H9 (cell line): ENCODE measurements around the gene TBC1D9. TPM values are rescaled to one million over a fixed set of nuclear protein-coding genes. Genes with fewer than 3 reads are reported as not detected.

Experiments used
- DNase-seq: peaks from one replicate; pipeline ENCODE4 v3.0.0-alpha.2; 2017
- H2AFZ ChIP-seq: one replicate; pipeline ENCODE4 v1.6.1; 2013; ENCODE audit warnings: mild to moderate bottlenecking, low read length, control low read depth, moderate library complexity
- H2AK5ac ChIP-seq: 2 replicates; pipeline ENCODE4 v1.6.1; 2013; ENCODE audit warnings: low read length, control low read depth, mixed read lengths; ENCODE audit not compliant: insufficient read length
- H2BK120ac ChIP-seq: one replicate; pipeline ENCODE4 v1.6.1; 2013; ENCODE audit warnings: low read depth, mild to moderate bottlenecking, low read length, control low read depth, inconsistent platforms; ENCODE audit not compliant: poor library complexity, severe bottlenecking
- H2BK12ac ChIP-seq: 2 replicates; pipeline ENCODE4 v1.6.1; 2013; ENCODE audit warnings: low read length, control low read depth, mixed read lengths, low read depth; ENCODE audit not compliant: insufficient read length
- H2BK15ac ChIP-seq: 2 replicates; pipeline ENCODE4 v1.6.1; 2013; ENCODE audit warnings: low read depth, low read length, control low read depth
- H2BK20ac ChIP-seq: one replicate; pipeline ENCODE4 v1.6.1; 2013; ENCODE audit warnings: low read depth, mild to moderate bottlenecking, low read length, control low read depth, inconsistent platforms; ENCODE audit not compliant: poor library complexity, severe bottlenecking
- H2BK5ac ChIP-seq: 2 replicates; pipeline ENCODE4 v1.6.1; 2013; ENCODE audit warnings: low read length, control low read depth, mixed read lengths; ENCODE audit not compliant: insufficient read length
- H3K14ac ChIP-seq: 2 replicates; pipeline ENCODE4 v1.6.1; 2013; ENCODE audit warnings: low read length, control low read depth; ENCODE audit not compliant: insufficient read depth
- H3K18ac ChIP-seq: 2 replicates; pipeline ENCODE4 v1.6.1; 2013; ENCODE audit warnings: low read depth, mild to moderate bottlenecking, mixed read lengths, low read length, control low read depth; ENCODE audit not compliant: insufficient read length
- H3K23ac ChIP-seq: 2 replicates; pipeline ENCODE4 v1.6.1; 2013; ENCODE audit warnings: low read length, control low read depth, mixed read lengths, low read depth; ENCODE audit not compliant: insufficient read length
- H3K23me2 ChIP-seq: 2 replicates; pipeline ENCODE4 v1.6.1; 2013; ENCODE audit warnings: low read depth, mild to moderate bottlenecking, mixed read lengths, low read length, control low read depth; ENCODE audit not compliant: insufficient read length, poor library complexity, severe bottlenecking
- H3K27ac ChIP-seq: 2 replicates; pipeline ENCODE4 v1.5.1; 2013; ENCODE audit warnings: low read length, control low read depth, mixed read lengths, low read depth; ENCODE audit not compliant: insufficient read length
- H3K27me3 ChIP-seq: 2 replicates; pipeline ENCODE4 v1.6.1; 2013; ENCODE audit warnings: low read length, control low read depth, inconsistent platforms; ENCODE audit not compliant: insufficient read depth
- H3K4ac ChIP-seq: 2 replicates; pipeline ENCODE4 v1.6.1; 2013; ENCODE audit warnings: low read depth, mild to moderate bottlenecking, control low read depth, inconsistent platforms, low read length, moderate library complexity
- H3K4me1 ChIP-seq: 2 replicates; pipeline ENCODE4 v1.6.1; 2013; ENCODE audit warnings: low read length, control low read depth, inconsistent platforms; ENCODE audit not compliant: insufficient read depth
- H3K4me2 ChIP-seq: 2 replicates; pipeline ENCODE4 v1.6.1; 2013; ENCODE audit warnings: low read length, control low read depth, mixed read lengths; ENCODE audit not compliant: insufficient read length, insufficient read depth
- H3K56ac ChIP-seq: 2 replicates; pipeline ENCODE4 v1.6.1; 2013; ENCODE audit warnings: low read depth, mild to moderate bottlenecking, mixed read lengths, low read length, control low read depth; ENCODE audit not compliant: insufficient read length
- H3K79me1 ChIP-seq: 2 replicates; pipeline ENCODE4 v1.6.1; 2013; ENCODE audit warnings: low read depth, mild to moderate bottlenecking, moderate library complexity, low read length, control low read depth, inconsistent platforms; ENCODE audit not compliant: insufficient read depth, poor library complexity, severe bottlenecking
- H3K79me2 ChIP-seq: 2 replicates; pipeline ENCODE4 v1.6.1; 2013; ENCODE audit warnings: low read length, control low read depth, inconsistent platforms; ENCODE audit not compliant: insufficient read depth
- H3K9ac ChIP-seq: 2 replicates; pipeline ENCODE4 v1.6.1; 2013; ENCODE audit warnings: low read length, control low read depth, mixed read lengths; ENCODE audit not compliant: insufficient read length; ENCODE audit errors: extremely low read depth
- H3K9me3 ChIP-seq: one replicate; pipeline ENCODE4 v1.6.1; 2013; ENCODE audit warnings: low read depth, low read length, inconsistent platforms; ENCODE audit not compliant: control insufficient read depth
- H3T11ph ChIP-seq: one replicate; pipeline ENCODE4 v1.6.1; 2013; ENCODE audit warnings: mild to moderate bottlenecking, low read length, control low read depth, inconsistent platforms
- H4K20me1 ChIP-seq: one replicate; pipeline ENCODE4 v1.6.1; 2013; ENCODE audit not compliant: control insufficient read depth, insufficient read length, insufficient read depth
- H4K5ac ChIP-seq: 2 replicates; pipeline ENCODE4 v1.6.1; 2013; ENCODE audit warnings: low read depth, mild to moderate bottlenecking, mixed read lengths, low read length, control low read depth; ENCODE audit not compliant: insufficient read length
- H4K8ac ChIP-seq: replicated peaks from 2 replicates; pipeline ENCODE4 v1.6.1; 2013; ENCODE audit warnings: low read length, control low read depth, mixed read lengths, low read depth; ENCODE audit not compliant: insufficient read length
- H4K91ac ChIP-seq: 2 replicates; pipeline ENCODE4 v1.6.1; 2013; ENCODE audit warnings: low read depth, mild to moderate bottlenecking, moderate library complexity, mixed read lengths, low read length, control low read depth; ENCODE audit not compliant: insufficient read length
- H3K27ac Mint-ChIP-seq, 3 experiments: 2 replicates in 2 of 3; 3 replicates in 1 of 3; pipeline ENCODE4 v1.8.0; 2020 to 2021; ENCODE audit warnings: mixed read lengths in 3 of 3, mild to moderate bottlenecking in 1 of 3, moderate library complexity in 1 of 3
- H3K27me3 Mint-ChIP-seq: 2 replicates; pipeline ENCODE4 v1.8.0; 2021; ENCODE audit warnings: low read depth, mild to moderate bottlenecking, moderate library complexity, mixed read lengths
- H3K36me3 Mint-ChIP-seq, 3 experiments: 2 replicates in 2 of 3; 3 replicates in 1 of 3; pipeline ENCODE4 v1.8.0; 2020 to 2021; ENCODE audit warnings: low read depth in 3 of 3, mixed read lengths in 3 of 3; ENCODE audit not compliant: insufficient read depth in 1 of 3
- H3K4me1 Mint-ChIP-seq, 2 experiments: 2 replicates each; pipeline ENCODE4 v1.8.0; 2020; ENCODE audit warnings: mixed read lengths in 2 of 2
- H3K4me3 Mint-ChIP-seq, 2 experiments: 2 replicates in 1 of 2; 3 replicates in 1 of 2; pipeline ENCODE4 v1.8.0; 2020 to 2021; ENCODE audit warnings: mild to moderate bottlenecking in 2 of 2, mixed read lengths in 2 of 2, moderate library complexity in 1 of 2
- H3K9me3 Mint-ChIP-seq, 2 experiments: 2 replicates in 1 of 2; 3 replicates in 1 of 2; pipeline ENCODE4 v1.8.0; 2020; ENCODE audit warnings: mild to moderate bottlenecking in 2 of 2, mixed read lengths in 2 of 2, moderate library complexity in 1 of 2
- CTCF ChIP-seq: fragments of 200-600 bp; sonication (generic); conservative IDR thresholded peaks from 3 replicates; pipeline ENCODE4 v1.8.0; 2021; ENCODE audit warnings: antibody characterized with exemption, mild to moderate bottlenecking
- WGBS: extraction: QIAGEN DNeasy Blood & Tissue Kit; methylation state at CpG from one replicate; pipeline ENCODE4 v1.1.7; 2013; ENCODE audit warnings: missing lambda C conversion rate, low lambda C conversion rate, mixed read lengths; ENCODE audit not compliant: insufficient read length; ENCODE audit errors: extremely low coverage; 5-methylcytosine and 5-hydroxymethylcytosine counted together
- total RNA-seq: library from RNA; stranded (reverse); gene quantifications from 2 replicates; pipeline ENCODE4 v1.2.1, GENCODE V29; 2021

Gene TBC1D9
- total RNA-seq, 1 experiment from 2014 or later = 0.63 TPM

- Histone ChIP-seq H3K23me2 (no peaks in the 10 kb centered on the region), H3K27me3 (no peaks in the 10 kb centered on the region), H3T11ph (no peak overlapping the region), H2BK20ac (no peak overlapping the region), H3K9me3 (no peaks in the 10 kb centered on the region), H3K4me2 (no peak overlapping the region), H3K79me2 (no peaks in the 10 kb centered on the region), H4K5ac (no peak overlapping the region), H3K4me1 (no peaks in the 10 kb centered on the region), H4K91ac (no peak overlapping the region), H2AFZ (no peak overlapping the region), H2BK15ac (no peak overlapping the region), H3K27ac (no peak overlapping the region), H4K8ac (no peak overlapping the region), H3K4ac (no peak overlapping the region), H2BK12ac (no peak overlapping the region), H3K18ac (no peak overlapping the region), H3K9ac (no peak overlapping the region), H2BK120ac (no peak overlapping the region), H3K79me1 (no peaks in the 10 kb centered on the region), H2AK5ac (no peak overlapping the region), H3K56ac (no peak overlapping the region), H2BK5ac (no peak overlapping the region), H3K14ac (no peak overlapping the region), H3K23ac (no peak overlapping the region), H4K20me1 (no peaks in the 10 kb centered on the region)
- DNase-seq = no peak
- Mint-ChIP-seq H3K36me3 (peaks cover 0 to 5% (median 2%) of the 10 kb centered on the region in 3 experiments; a peak in 3 of 7 replicates), H3K27me3 (peaks cover 2% of the 10 kb centered on the region; the same call in 1 of the 2 replicates), H3K9me3 (peaks cover 5 to 7% of the 10 kb centered on the region in 2 experiments; a peak in 4 of 5 replicates), H3K27ac (no peak overlapping the region; a peak in 1 of 7 replicates), H3K4me3 (no peak overlapping the region), H3K4me1 (peaks cover 9 to 14% of the 10 kb centered on the region in 2 experiments)
- no peak for TF ChIP-seq CTCF
- WGBS = no CpG with 5 or more reads among the region's 4 CpGs
These were observed 51.7 kb downstream of the TBC1D9 start for GRCh38 chr4:140704392-140704960.
